SK-N-SH (cell line): ENCODE data around the gene RADIL.

Source experiments
- CHD2 ChIP-seq: fragments of 150-350 bp; IDR thresholded peaks from 2 replicates; pipeline ENCODE4 v1.6.1; 2018; ENCODE audit warnings: low read length; ENCODE audit not compliant: partially characterized antibody
- CTCF ChIP-seq: fragments of 200-600 bp; sonication (generic); IDR thresholded peaks from 2 replicates; pipeline ENCODE4 v1.6.1; 2017; ENCODE audit warnings: antibody characterized with exemption, mild to moderate bottlenecking, moderate library complexity
- EP300 ChIP-seq, 2 experiments: IDR thresholded peaks; 2 replicates each; pipeline versions ENCODE4 v1.4.0 to v1.6.1; 2012; ENCODE audit warnings: borderline replicate concordance in 1 of 2, low read depth in 1 of 2, low read length in 1 of 2
- FOSL2 ChIP-seq: IDR thresholded peaks from 2 replicates; pipeline ENCODE4 v1.4.0; 2012; ENCODE audit warnings: low read depth, mild to moderate bottlenecking, moderate library complexity, borderline replicate concordance
- MAX ChIP-seq: IDR thresholded peaks from 2 replicates; pipeline ENCODE4 v1.4.0; 2012; ENCODE audit warnings: low read depth
- NFIC ChIP-seq: IDR thresholded peaks from 2 replicates; pipeline ENCODE4 v1.4.0; 2012; ENCODE audit warnings: borderline replicate concordance
- POLR2AphosphoS5 ChIP-seq: IDR thresholded peaks from 2 replicates; pipeline ENCODE4 v1.6.1; 2012; ENCODE audit warnings: low read depth, low read length
- REST ChIP-seq: IDR thresholded peaks from 2 replicates; pipeline ENCODE4 v1.6.1; 2012; ENCODE audit warnings: mild to moderate bottlenecking, low read depth, low read length, moderate library complexity
- SIN3A ChIP-seq: IDR thresholded peaks from 2 replicates; pipeline ENCODE4 v1.6.1; 2012; ENCODE audit warnings: low read depth, mild to moderate bottlenecking, low read length, moderate library complexity, borderline replicate concordance
- TAF1 ChIP-seq: IDR thresholded peaks from 2 replicates; pipeline ENCODE4 v1.6.1; 2012; ENCODE audit warnings: low read depth, mild to moderate bottlenecking, low read length, moderate library complexity, borderline replicate concordance
- YY1 ChIP-seq: IDR thresholded peaks from 2 replicates; pipeline ENCODE4 v1.4.0; 2012; ENCODE audit warnings: low read depth, mild to moderate bottlenecking

GRCh38 chr7:4831723-4832495, 51.6 kb downstream of the RADIL start:
- TF ChIP-seq REST (no peak), NFIC (no peak), SIN3A (no peak), CHD2 (no peak), CTCF (no peak), EP300 (IDR thresholded peaks at IDR 0.05; ENCODE audit: borderline replicate concordance in 1 of 2, low read depth in 1 of 2, low read length in 1 of 2) (no peak), POLR2AphosphoS5 (no peak), MAX (no peak), YY1 (no peak), FOSL2 (no peak), TAF1 (no peak)
